GM13977 (cell line): ENCODE data around the gene AKAP13.
A peak's percentile ranks its signal among the peaks of the same experiment; 100 is the strongest.

Experiments used
- DNase-seq: peaks from one replicate; pipeline ENCODE4 v3.0.0; 2012; ENCODE audit warnings: low spot score
- in situ Hi-C: fragments of 300-500 bp; cut with MboI; formaldehyde crosslinking; loops from one replicate; pipeline ENCODE4 v1.12.0; 2022; ENCODE audit warnings: low sequenced_read_pairs, low pct_unique_long_range_greater_than_20kb, mixed read lengths, inconsistent platforms; ENCODE audit not compliant: unreplicated experiment
- TF ChIP-seq, protein P1 (sequence below): IDR thresholded peaks from 2 replicates; pipeline ENCODE4 v1.5.1; 2012; ENCODE audit warnings: mild to moderate bottlenecking, control low read depth; ENCODE audit not compliant: insufficient read depth; ENCODE audit errors: extremely low read depth, missing control alignments

AKAP13 gene

GRCh38 chr15:85642065-85642692 lies 261.8 kb downstream of the AKAP13 start:
- DNase-seq = no peak
- TF ChIP-seq, protein P1, sequence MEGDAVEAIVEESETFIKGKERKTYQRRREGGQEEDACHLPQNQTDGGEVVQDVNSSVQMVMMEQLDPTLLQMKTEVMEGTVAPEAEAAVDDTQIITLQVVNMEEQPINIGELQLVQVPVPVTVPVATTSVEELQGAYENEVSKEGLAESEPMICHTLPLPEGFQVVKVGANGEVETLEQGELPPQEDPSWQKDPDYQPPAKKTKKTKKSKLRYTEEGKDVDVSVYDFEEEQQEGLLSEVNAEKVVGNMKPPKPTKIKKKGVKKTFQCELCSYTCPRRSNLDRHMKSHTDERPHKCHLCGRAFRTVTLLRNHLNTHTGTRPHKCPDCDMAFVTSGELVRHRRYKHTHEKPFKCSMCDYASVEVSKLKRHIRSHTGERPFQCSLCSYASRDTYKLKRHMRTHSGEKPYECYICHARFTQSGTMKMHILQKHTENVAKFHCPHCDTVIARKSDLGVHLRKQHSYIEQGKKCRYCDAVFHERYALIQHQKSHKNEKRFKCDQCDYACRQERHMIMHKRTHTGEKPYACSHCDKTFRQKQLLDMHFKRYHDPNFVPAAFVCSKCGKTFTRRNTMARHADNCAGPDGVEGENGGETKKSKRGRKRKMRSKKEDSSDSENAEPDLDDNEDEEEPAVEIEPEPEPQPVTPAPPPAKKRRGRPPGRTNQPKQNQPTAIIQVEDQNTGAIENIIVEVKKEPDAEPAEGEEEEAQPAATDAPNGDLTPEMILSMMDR = no peak
- in situ Hi-C loops = no loop called here

GRCh38 chr15:85642693-85643066 lies 262.3 kb downstream of the AKAP13 start:
- TF ChIP-seq, protein P1 = no peak
- in situ Hi-C loops = no loop called here
- no peak for DNase-seq

DNA sequence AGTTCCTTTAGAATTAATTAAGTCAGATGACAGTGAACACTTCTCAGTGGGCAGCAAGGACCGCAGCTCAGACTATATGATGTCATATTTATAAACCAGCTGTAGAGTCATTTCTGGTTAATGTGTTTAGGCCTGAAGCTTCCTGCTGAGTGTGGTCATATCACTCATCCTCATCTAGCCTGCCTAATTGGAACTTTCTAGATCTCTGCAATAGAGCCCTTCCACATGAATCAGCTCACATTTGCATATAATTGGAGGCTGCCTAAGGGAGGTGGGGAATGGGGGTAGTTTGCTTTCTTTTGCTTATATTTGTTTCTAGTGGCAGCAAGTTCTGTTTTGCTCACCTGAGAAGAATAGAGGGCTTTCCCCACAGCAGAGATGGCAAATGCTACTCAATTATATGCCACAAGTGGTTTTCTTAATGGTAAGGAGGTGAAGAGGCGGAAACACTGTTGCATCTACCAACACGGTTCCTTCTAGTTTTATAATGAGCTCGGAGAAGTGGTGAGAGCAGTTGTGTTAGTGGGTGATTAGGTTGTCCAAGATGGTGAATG lies 266.2 kb downstream of the AKAP13 start:
- TF ChIP-seq, protein P1 = no peak
- in situ Hi-C loops = no loop called here
- DNase-seq = peak; percentile 58

DNA sequence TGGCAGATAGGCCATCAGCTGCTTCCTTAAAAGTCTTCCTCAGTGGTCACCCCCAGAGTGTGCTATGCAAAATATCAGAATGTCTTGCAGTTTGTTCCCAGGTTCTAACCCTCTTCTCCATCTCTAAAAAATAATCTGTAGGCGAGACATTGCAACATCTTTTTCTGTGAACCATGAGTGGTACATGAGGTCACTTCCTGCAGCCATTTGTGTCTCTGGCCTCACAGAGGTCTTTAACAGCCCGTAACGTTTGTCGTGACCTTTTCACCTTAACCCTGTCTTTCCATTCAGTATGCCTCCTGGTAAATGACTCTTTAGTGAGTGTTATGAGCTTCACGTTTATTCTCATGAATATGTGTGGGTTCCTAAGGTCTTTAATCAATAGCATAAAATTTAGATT lies 269.0 kb downstream of the AKAP13 start:
- peak; percentile 18 for DNase-seq
- in situ Hi-C loops = no loop called here
- TF ChIP-seq, protein P1 = no peak

- in situ Hi-C loops = no loop called here
- no peak for DNase-seq
- TF ChIP-seq, protein P1 = no peak
These were observed 271.1 kb downstream of the AKAP13 start for GRCh38 chr15:85651548-85651947.

- in situ Hi-C loops = no loop called here
- DNase-seq = no peak
These were observed 272.1 kb downstream of the AKAP13 start for GRCh38 chr15:85652457-85652856.

More at GRCh38 chr15:85652457-85652856, 272.1 kb downstream of the AKAP13 start:
- TF ChIP-seq, protein P1 = no peak
